AG04450 (cell line): ENCODE results near the gene TNIP2. TPM values are rescaled to one million over a fixed set of nuclear protein-coding genes. Genes with fewer than 3 reads are reported as not detected.
A peak's percentile ranks its signal among the peaks of the same experiment; 100 is the strongest.

Source experiments
- CTCF ChIA-PET: fragments of 300-600, 350-600 bp; formaldehyde crosslinking; extraction: SDS; loops from one replicate; lab custom pipeline; 2022; ENCODE audit warnings: antibody characterized with exemption, inconsistent platforms; lab: Charles Lee
- POLR2A ChIA-PET: fragments of 350-600 bp; formaldehyde crosslinking; extraction: SDS; loops from one replicate; lab custom pipeline; 2021; ENCODE audit warnings: antibody characterized with exemption, inconsistent platforms; lab: Yijun Ruan, JAX
- DNase-seq: peaks from one replicate; pipeline ENCODE4 v3.0.0-alpha.2; 2011; ENCODE audit warnings: low read depth, low spot score
- H3K27ac ChIP-seq: one replicate; pipeline ENCODE4 v1.5.1; 2012; ENCODE audit warnings: low read depth, low read length, control low read depth
- H3K27me3 ChIP-seq: one replicate; pipeline ENCODE4 v1.6.0; 2012; ENCODE audit warnings: low read length; ENCODE audit not compliant: control insufficient read depth, insufficient read depth
- H3K4me3 ChIP-seq: 2 replicates; pipeline ENCODE4 v1.5.1; 2011; ENCODE audit warnings: mild to moderate bottlenecking, low read depth, low read length, control low read depth
- H3K9me3 ChIP-seq: 2 replicates; pipeline ENCODE4 v1.5.1; 2012; ENCODE audit warnings: low read length; ENCODE audit not compliant: control insufficient read depth, insufficient read depth
- polyA plus RNA-seq: library from polyadenylated mRNA; depleted of rRNA; stranded (reverse); fragments of >200 nt; gene quantifications from 2 replicates; pipeline ENCODE4 v1.2.3, GENCODE V29; 2011
- TF ChIP-seq, protein P1 (sequence below): IDR thresholded peaks from 2 replicates; pipeline ENCODE4 v1.5.1; 2011; ENCODE audit warnings: low read depth, low read length, control low read depth, inconsistent platforms

The TNIP2 gene
- polyA plus RNA-seq, 1 experiment = 28.8 TPM

GRCh38 chr4:2745516-2745915 is 10.6 kb downstream of the TNIP2 start:
- no peak for DNase-seq
- no peak overlapping the region for H3K4me3 ChIP-seq
- no peaks in the 10 kb centered on the region for H3K27me3 ChIP-seq
- TF ChIP-seq, protein P1, sequence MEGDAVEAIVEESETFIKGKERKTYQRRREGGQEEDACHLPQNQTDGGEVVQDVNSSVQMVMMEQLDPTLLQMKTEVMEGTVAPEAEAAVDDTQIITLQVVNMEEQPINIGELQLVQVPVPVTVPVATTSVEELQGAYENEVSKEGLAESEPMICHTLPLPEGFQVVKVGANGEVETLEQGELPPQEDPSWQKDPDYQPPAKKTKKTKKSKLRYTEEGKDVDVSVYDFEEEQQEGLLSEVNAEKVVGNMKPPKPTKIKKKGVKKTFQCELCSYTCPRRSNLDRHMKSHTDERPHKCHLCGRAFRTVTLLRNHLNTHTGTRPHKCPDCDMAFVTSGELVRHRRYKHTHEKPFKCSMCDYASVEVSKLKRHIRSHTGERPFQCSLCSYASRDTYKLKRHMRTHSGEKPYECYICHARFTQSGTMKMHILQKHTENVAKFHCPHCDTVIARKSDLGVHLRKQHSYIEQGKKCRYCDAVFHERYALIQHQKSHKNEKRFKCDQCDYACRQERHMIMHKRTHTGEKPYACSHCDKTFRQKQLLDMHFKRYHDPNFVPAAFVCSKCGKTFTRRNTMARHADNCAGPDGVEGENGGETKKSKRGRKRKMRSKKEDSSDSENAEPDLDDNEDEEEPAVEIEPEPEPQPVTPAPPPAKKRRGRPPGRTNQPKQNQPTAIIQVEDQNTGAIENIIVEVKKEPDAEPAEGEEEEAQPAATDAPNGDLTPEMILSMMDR = no peak
- ChIA-PET CTCF (interaction anchor here (0.7 kb wide), 1 partner anchor 164 kb away, joined by 3 read pairs; no protein-coding TSS in a partner anchor), POLR2A (interaction anchor here (1.6 kb wide), 1 partner anchor 10 kb away, joined by 6 read pairs; the partner anchor contains the start of gene TNIP2)
- peak overlapping the region; percentile 68 for H3K27ac ChIP-seq
- H3K9me3 ChIP-seq = no peaks in the 10 kb centered on the region

- ChIA-PET CTCF (interaction anchor here (0.7 kb wide), 1 partner anchor 164 kb away, joined by 3 read pairs; no protein-coding TSS in a partner anchor), POLR2A (no interaction called here)
- H3K27me3 ChIP-seq = no peaks in the 10 kb centered on the region
- H3K27ac ChIP-seq = no peak overlapping the region
- no peak for DNase-seq
- no peaks in the 10 kb centered on the region for H3K9me3 ChIP-seq
- H3K4me3 ChIP-seq = no peak overlapping the region
- TF ChIP-seq, protein P1 = no peak
Observed at GRCh38 chr4:2744576-2745270, 11.4 kb downstream of the TNIP2 start.

DNA sequence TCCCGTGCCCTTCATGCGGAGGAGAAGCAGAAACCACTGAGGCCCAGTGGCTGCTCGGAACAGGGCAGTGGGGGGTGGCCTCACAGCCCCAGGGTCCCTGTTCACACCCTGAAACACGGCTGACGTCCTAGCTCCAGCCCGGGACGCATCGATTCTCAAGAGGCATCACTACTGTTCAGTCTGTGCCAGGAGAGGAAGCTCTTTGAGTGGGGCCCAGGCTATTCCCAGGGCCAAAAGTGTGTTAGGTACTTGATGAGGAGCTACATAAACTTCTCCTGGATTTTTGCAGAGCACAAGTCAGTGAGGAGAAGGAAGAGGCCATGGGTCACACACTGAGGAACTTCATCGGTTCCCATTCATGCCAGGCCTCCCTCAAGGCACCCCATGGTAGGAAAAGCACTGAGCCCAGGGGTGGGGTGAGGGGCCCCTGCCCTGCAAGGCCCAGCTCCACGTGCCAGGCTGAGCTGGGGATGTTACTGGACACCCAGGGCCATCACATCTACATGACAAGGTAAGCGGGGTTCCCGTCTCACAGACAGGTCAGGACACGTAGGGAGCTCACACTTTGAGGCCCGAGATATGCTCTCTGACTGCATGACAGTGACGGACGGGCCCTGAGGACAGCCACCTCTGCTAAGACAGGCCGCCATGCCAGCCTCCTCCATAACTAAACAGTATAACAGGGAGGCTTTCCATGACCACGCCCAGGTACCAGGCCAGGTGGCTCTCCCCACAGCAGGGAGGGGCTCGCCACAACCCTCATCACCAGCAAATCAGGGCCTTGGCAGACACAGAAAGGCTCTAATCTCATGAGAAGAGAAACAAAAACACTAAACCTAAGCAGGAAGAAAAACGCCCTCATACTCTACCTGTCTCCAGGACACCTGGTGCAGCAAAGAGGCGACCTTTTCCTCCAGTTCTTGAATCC is 12.4 kb downstream of the TNIP2 start:
- DNase-seq = no peak
- CTCF ChIA-PET = no interaction called here
- no peaks in the 10 kb centered on the region for H3K27me3 ChIP-seq

DNA sequence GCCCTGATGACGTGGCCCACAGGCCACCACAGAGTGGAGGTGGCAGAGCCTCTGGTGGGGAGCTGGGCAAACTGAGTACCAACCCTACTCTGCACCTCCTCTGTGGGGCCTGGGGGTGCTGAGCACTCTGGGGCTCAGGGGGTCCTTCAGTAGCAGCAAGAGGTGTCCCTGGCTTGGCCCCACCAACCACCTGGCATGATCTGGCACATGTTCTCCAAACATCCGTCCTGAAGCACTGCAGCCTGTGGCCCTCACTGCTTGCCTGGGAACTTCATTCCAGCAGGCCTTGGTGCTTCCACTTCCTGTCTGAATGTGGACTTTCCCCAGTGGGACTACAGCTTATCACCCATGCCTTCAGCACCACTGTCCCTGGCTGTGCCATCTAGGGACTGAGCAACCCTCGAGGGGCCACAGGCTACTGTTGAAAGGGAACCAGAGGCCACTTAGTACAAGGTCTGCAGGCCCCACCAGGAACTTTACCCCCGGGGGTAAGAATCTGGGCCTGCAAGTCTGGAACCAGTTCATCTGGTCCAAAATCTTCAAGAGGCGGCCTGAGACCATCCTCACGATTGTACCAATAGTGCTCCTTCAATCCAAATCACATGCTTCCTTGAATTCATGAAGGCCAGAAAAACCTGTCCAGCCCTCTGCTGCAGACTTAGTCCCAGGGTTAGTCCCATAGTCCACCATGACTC is 13.2 kb downstream of the TNIP2 start:
- Histone ChIP-seq H3K9me3 (no peaks in the 10 kb centered on the region), H3K4me3 (no peak overlapping the region), H3K27me3 (no peaks in the 10 kb centered on the region), H3K27ac (no peak overlapping the region)
- no peak for DNase-seq
- ChIA-PET POLR2A (interaction anchor here (0.7 kb wide), 1 partner anchor 13 kb away, joined by 3 read pairs; no protein-coding TSS in a partner anchor), CTCF (no interaction called here)
- TF ChIP-seq, protein P1 = no peak

More for the DNA sequence above, 12.4 kb downstream of the TNIP2 start:
- TF ChIP-seq, protein P1 = no peak
- Histone ChIP-seq H3K4me3 (no peak overlapping the region), H3K27ac (no peak overlapping the region), H3K9me3 (no peaks in the 10 kb centered on the region)
- POLR2A ChIA-PET = interaction anchor here (0.7 kb wide), 1 partner anchor 12 kb away, joined by 3 read pairs; no protein-coding TSS in a partner anchor
